HG02610 (cell line): Measurements from ENCODE around the gene AEBP2.

Experiments used
- ATAC-seq: cut with Tn5 transposase; IDR thresholded peaks from one replicate; pipeline ENCODE4 v1.9.1; 2021; ENCODE audit warnings: mild to moderate bottlenecking, moderate library complexity; ENCODE audit not compliant: unreplicated experiment

Gene AEBP2

GRCh38 chr12:19498099-19498498 lies 58.8 kb downstream of the AEBP2 start:
- no peak for ATAC-seq

GRCh38 chr12:19499030-19499429 lies 59.7 kb downstream of the AEBP2 start:
- ATAC-seq, result no peak

- no peak for ATAC-seq
These were observed 67.2 kb downstream of the AEBP2 start for GRCh38 chr12:19506497-19506896.

- ATAC-seq, result no peak
These were observed 68.5 kb downstream of the AEBP2 start for GRCh38 chr12:19507823-19508222.

- no peak for ATAC-seq
These were observed 71.2 kb downstream of the AEBP2 start for GRCh38 chr12:19510461-19510860.

GRCh38 chr12:19515179-19515578 lies 75.9 kb downstream of the AEBP2 start:
- ATAC-seq, result no peak

GRCh38 chr12:19517583-19517982 lies 78.3 kb downstream of the AEBP2 start:
- no peak for ATAC-seq

- ATAC-seq, result no peak
These were observed 78.9 kb downstream of the AEBP2 start for GRCh38 chr12:19518209-19518608.

GRCh38 chr12:19520646-19521415 lies 81.5 kb downstream of the AEBP2 start:
- no peak for ATAC-seq

GRCh38 chr12:19525274-19525673 lies 86.0 kb downstream of the AEBP2 start:
- ATAC-seq, result no peak

GRCh38 chr12:19527866-19528265 lies 88.6 kb downstream of the AEBP2 start:
- no peak for ATAC-seq

- no peak for ATAC-seq
These were observed 89.5 kb downstream of the AEBP2 start for GRCh38 chr12:19528750-19529149.

GRCh38 chr12:19529951-19530636 lies 90.8 kb downstream of the AEBP2 start:
- ATAC-seq, result no peak

- ATAC-seq, result no peak
These were observed 91.3 kb downstream of the AEBP2 start for GRCh38 chr12:19530637-19531023.

- ATAC-seq, result no peak
These were observed 94.3 kb downstream of the AEBP2 start for GRCh38 chr12:19533567-19533966.

- no peak for ATAC-seq
These were observed 99.8 kb downstream of the AEBP2 start for GRCh38 chr12:19539071-19539470.

GRCh38 chr12:19539836-19540235 lies 100.5 kb downstream of the AEBP2 start:
- no peak for ATAC-seq

- no peak for ATAC-seq
These were observed 103.3 kb downstream of the AEBP2 start for GRCh38 chr12:19542606-19543005.

GRCh38 chr12:19544353-19544752 lies 105.1 kb downstream of the AEBP2 start:
- ATAC-seq, result no peak

- no peak for ATAC-seq
These were observed 106.0 kb downstream of the AEBP2 start for GRCh38 chr12:19545301-19545700.

GRCh38 chr12:19546027-19546426 lies 106.7 kb downstream of the AEBP2 start:
- ATAC-seq, result no peak

GRCh38 chr12:19546611-19547162 lies 107.4 kb downstream of the AEBP2 start:
- no peak for ATAC-seq
